Measurements from ENCODE around the gene DDI2.

DNA sequence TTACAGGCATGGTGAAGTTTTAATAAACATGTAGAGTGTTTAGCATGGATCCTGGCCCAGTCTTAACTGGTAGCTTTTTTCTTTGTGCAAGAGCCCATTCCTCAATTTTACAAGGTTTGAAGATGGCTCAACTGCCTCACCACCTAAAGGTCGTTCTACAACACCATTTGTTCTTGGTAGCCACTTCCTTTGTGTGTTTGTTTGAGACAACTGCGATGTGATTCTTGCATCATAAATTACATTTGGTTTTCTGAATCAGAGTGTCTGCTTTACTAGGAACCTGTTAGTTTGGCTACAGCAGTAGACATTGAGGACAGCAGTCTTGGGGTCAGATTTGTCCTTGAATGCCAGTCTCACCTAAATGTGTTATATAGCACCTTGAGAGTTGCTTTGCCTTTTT, 70.2 kb downstream of the DDI2 start:
- TF ChIP-seq, protein P1, sequence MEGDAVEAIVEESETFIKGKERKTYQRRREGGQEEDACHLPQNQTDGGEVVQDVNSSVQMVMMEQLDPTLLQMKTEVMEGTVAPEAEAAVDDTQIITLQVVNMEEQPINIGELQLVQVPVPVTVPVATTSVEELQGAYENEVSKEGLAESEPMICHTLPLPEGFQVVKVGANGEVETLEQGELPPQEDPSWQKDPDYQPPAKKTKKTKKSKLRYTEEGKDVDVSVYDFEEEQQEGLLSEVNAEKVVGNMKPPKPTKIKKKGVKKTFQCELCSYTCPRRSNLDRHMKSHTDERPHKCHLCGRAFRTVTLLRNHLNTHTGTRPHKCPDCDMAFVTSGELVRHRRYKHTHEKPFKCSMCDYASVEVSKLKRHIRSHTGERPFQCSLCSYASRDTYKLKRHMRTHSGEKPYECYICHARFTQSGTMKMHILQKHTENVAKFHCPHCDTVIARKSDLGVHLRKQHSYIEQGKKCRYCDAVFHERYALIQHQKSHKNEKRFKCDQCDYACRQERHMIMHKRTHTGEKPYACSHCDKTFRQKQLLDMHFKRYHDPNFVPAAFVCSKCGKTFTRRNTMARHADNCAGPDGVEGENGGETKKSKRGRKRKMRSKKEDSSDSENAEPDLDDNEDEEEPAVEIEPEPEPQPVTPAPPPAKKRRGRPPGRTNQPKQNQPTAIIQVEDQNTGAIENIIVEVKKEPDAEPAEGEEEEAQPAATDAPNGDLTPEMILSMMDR (IDR thresholded peaks at IDR 0.05), result no peak
- TF ChIP-seq POLR2A (IDR thresholded peaks at IDR 0.05), result no peak

All from body of pancreas (tissue), 4 donors.